ENCODE measurements around the gene ABR.
"Not testable (repeated sequence)": the region's sequence is repeated elsewhere in the genome, so short reads cannot be mapped to it uniquely, and the experiment has no call there.

The ABR gene

GRCh38 chr17:1001640-1002411 is 178.0 kb downstream of the ABR start:
- no peaks in the 10 kb centered on the region for H3K27me3 ChIP-seq (ENCODE audit: control insufficient read depth, insufficient read depth, low read length)
- H3K4me1 ChIP-seq (ENCODE audit: control insufficient read depth, insufficient read depth, low read length), result peaks cover 78% of the 10 kb centered on the region
- H3K4me2 ChIP-seq (ENCODE audit: low read length), result peak overlapping the region; percentile 51
- H3K4me3 ChIP-seq (ENCODE audit: low read length), result peak overlapping the region; percentile 7
- H3K9me3 ChIP-seq (replicated peaks; ENCODE audit: low read length), result no peaks in the 10 kb centered on the region
- H3K9ac ChIP-seq (ENCODE audit: low read depth, low read length), result peak overlapping the region; percentile 33
- H3K36me3 ChIP-seq (ENCODE audit: insufficient read depth, low read length), result peaks cover 53% of the 10 kb centered on the region

DNA sequence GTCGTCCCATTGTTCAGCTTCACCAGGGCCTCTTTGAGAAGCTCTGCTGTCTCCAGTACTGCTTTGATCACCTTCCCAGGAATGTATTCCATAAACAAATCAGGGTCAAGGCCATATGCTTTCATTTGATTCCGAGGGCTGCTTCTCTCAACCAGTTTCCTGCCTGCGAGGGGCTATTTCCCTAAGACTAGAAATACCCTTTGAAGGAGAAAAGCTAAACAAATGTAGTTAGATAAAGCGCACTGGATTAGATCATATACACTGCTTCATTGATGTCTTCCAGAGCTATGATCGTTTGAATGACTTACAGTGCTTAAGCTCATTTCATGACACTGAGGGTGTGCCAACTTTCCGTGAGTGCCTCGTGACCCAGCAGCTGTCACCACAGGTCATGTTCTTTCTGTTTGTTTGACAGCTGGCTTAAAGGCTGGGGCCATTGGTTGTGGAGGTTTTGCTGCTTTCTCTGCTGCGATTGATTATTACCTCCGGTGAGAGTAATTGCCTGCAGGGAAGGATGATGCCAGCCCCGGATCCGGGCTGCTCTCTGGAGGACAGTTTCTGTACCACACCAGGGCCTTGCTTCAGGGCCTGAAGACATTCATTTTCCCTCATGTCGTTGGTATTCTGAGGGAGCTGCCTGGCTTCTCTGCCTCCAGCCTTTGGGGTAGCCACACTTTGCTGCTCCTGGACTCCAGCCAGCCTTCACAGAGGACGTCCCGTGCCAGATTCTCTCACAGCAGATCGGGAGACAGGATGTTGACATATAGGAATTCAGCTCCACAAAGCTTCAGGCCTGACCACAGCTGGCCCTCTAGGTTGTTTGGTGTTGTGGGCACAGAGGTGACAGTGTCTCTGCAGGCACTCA is 179.0 kb downstream of the ABR start:
- Histone ChIP-seq H3K4me1 (ENCODE audit: control insufficient read depth, insufficient read depth, low read length) (peaks cover 71% of the 10 kb centered on the region), H3K36me3 (ENCODE audit: insufficient read depth, low read length) (peaks cover 47% of the 10 kb centered on the region), H3K9me3 (replicated peaks; ENCODE audit: low read length) (no peaks in the 10 kb centered on the region), H3K9ac (ENCODE audit: low read depth, low read length) (peak overlapping the region; percentile 7), H3K4me3 (ENCODE audit: low read length) (peak overlapping the region; percentile 0), H3K27me3 (ENCODE audit: control insufficient read depth, insufficient read depth, low read length) (no peaks in the 10 kb centered on the region), H3K4me2 (ENCODE audit: low read length) (peak overlapping the region; percentile 51)

- H3K9ac ChIP-seq (ENCODE audit: low read depth, low read length), result peak overlapping the region; percentile 98
- no peaks in the 10 kb centered on the region for H3K9me3 ChIP-seq (replicated peaks; ENCODE audit: low read length)
- H3K27me3 ChIP-seq (ENCODE audit: control insufficient read depth, insufficient read depth, low read length), result no peaks in the 10 kb centered on the region
- peak overlapping the region; percentile 100 for H3K4me3 ChIP-seq (ENCODE audit: low read length)
- H3K36me3 ChIP-seq (ENCODE audit: insufficient read depth, low read length), result peaks cover 27% of the 10 kb centered on the region
- H3K4me2 ChIP-seq (ENCODE audit: low read length), result peak overlapping the region; percentile 93
- H3K4me1 ChIP-seq (ENCODE audit: control insufficient read depth, insufficient read depth, low read length), result peaks cover 49% of the 10 kb centered on the region
These were observed 181.7 kb downstream of the ABR start for GRCh38 chr17:998111-998510.

GRCh38 chr17:996554-997344 is 183.0 kb downstream of the ABR start, which contains the start of gene TIMM22:
TSS of gene TIMM22 (plus strand) at chr17:997129. CDS start at chr17:997143, 14 bp downstream.
- Histone ChIP-seq H3K4me3 (ENCODE audit: low read length) (peak within 1 kb of the TSS; percentile 100), H3K4me1 (ENCODE audit: control insufficient read depth, insufficient read depth, low read length) (peaks cover 35% of the 10 kb centered on the region), H3K9me3 (replicated peaks; ENCODE audit: low read length) (no peaks in the 10 kb centered on the region), H3K9ac (ENCODE audit: low read depth, low read length) (peak within 1 kb of the TSS; percentile 98), H3K4me2 (ENCODE audit: low read length) (peak within 1 kb of the TSS; percentile 93), H3K27me3 (ENCODE audit: control insufficient read depth, insufficient read depth, low read length) (no peaks in the 10 kb centered on the region), H3K36me3 (ENCODE audit: insufficient read depth, low read length) (peaks cover 19% of the 10 kb centered on the region)

DNA sequence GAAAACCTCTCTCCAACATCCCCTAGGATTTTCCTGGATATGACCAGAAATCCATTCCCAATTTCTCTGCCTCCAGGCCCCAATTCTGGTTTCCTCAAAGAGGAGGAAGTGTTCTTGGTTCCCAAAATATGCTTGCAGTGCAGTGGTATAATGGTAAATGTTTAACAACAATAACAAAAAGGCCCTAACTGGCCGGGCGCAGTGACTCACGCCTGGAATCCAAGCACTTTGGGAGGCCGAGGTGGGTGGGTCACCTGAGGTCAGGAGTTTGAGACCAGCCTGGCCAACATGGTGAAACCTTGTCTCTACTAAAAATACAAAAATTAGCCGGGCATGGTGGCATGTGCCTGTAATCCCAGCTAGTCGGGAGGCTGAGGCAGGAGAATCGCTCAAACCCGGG is 184.5 kb downstream of the ABR start:
- H3K4me1 ChIP-seq (ENCODE audit: control insufficient read depth, insufficient read depth, low read length), result peaks cover 21% of the 10 kb centered on the region
- not testable (repeated sequence) for H3K36me3 ChIP-seq (ENCODE audit: insufficient read depth, low read length); H3K27me3 ChIP-seq (ENCODE audit: control insufficient read depth, insufficient read depth, low read length); H3K4me2 ChIP-seq (ENCODE audit: low read length); H3K9ac ChIP-seq (ENCODE audit: low read depth, low read length); H3K4me3 ChIP-seq (ENCODE audit: low read length); H3K9me3 ChIP-seq (replicated peaks; ENCODE audit: low read length)

DNA sequence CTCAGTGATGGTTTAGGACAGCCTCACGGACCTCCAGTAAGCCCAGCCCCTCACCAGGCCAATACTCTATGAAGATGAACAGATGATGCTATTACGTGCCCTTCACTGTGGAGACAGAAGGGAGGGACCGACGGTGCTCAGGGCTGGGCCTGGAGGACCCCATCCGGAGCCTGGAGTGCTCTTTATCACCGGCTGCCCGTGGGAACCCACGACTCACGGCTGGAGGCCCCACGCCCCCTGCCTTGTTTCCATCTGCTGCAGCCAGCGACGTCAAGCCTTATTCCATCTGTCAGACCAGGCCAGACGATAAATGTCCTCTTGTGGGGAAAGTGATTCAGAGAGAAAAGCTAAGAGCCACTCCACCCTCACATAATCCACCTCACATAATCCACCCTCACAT is 186.8 kb downstream of the ABR start:
- Histone ChIP-seq H3K4me3 (ENCODE audit: low read length) (no peak overlapping the region), H3K4me2 (ENCODE audit: low read length) (no peak overlapping the region), H3K27me3 (ENCODE audit: control insufficient read depth, insufficient read depth, low read length) (no peaks in the 10 kb centered on the region), H3K9ac (ENCODE audit: low read depth, low read length) (no peak overlapping the region), H3K9me3 (replicated peaks; ENCODE audit: low read length) (no peaks in the 10 kb centered on the region), H3K36me3 (ENCODE audit: insufficient read depth, low read length) (no peaks in the 10 kb centered on the region), H3K4me1 (ENCODE audit: control insufficient read depth, insufficient read depth, low read length) (peaks cover 3% of the 10 kb centered on the region)

DNA sequence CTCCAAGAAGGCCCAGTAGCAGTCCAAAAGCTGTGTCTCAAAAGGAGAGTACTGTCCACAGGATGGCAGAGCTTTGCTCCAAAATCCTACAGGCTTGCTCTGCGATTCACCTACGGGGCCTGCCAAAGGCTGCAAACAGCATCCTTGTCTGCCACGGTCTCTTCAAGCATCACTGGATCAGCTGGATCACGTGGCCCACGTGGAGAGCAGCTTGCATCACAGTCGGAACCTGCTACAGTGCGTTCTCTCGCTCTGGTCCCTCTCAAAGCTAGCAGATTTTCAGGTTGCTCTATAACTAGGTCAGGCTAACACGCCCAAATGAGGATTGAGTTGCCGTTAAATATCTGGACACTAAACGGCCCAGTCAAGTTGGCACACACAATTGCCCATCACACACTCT is 191.2 kb downstream of the ABR start:
- H3K9ac ChIP-seq (ENCODE audit: low read depth, low read length), result no peak overlapping the region

GRCh38 chr17:987931-988330 is 191.8 kb downstream of the ABR start:
- Histone ChIP-seq H3K9ac (ENCODE audit: low read depth, low read length) (no peak overlapping the region), H3K4me1 (ENCODE audit: control insufficient read depth, insufficient read depth, low read length) (no peaks in the 10 kb centered on the region), H3K27me3 (ENCODE audit: control insufficient read depth, insufficient read depth, low read length) (no peaks in the 10 kb centered on the region), H3K36me3 (ENCODE audit: insufficient read depth, low read length) (no peaks in the 10 kb centered on the region), H3K4me3 (ENCODE audit: low read length) (no peak overlapping the region), H3K4me2 (ENCODE audit: low read length) (no peak overlapping the region), H3K9me3 (replicated peaks; ENCODE audit: low read length) (no peaks in the 10 kb centered on the region)

More for the DNA sequence above, 191.2 kb downstream of the ABR start:
- Histone ChIP-seq H3K4me1 (ENCODE audit: control insufficient read depth, insufficient read depth, low read length) (no peaks in the 10 kb centered on the region), H3K27me3 (ENCODE audit: control insufficient read depth, insufficient read depth, low read length) (no peaks in the 10 kb centered on the region), H3K4me3 (ENCODE audit: low read length) (no peak overlapping the region), H3K4me2 (ENCODE audit: low read length) (no peak overlapping the region), H3K36me3 (ENCODE audit: insufficient read depth, low read length) (no peaks in the 10 kb centered on the region), H3K9me3 (replicated peaks; ENCODE audit: low read length) (no peaks in the 10 kb centered on the region)

DNA sequence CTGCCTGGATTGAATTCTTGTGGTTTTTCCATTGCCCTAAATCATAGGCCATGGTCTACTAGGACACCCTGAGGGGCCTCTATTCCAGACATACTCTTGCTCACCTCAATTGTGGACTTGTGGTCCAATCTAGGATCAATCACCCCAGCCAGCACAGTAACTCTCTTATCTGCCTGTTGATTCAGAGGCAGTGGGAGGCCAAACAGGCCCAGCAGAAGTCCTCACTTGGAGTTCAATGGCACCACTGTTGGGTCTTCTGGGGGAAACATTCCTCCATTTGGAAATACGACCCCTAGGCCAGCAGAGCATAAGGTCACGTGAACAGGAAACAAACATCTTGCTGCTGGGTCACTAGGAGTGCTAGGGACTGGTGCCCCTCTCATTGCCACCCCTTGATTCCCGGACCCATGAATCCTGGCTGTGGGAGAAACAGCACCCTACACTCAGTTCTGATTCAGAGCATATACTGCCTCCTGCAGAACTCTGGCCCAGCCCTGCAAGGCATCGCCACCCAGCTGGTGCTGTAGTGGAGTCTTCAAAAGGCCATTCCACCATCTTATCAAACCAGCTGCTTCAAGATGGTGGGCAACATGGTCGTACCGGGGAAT is 193.4 kb downstream of the ABR start:
- Histone ChIP-seq H3K4me1 (ENCODE audit: control insufficient read depth, insufficient read depth, low read length) (no peaks in the 10 kb centered on the region), H3K36me3 (ENCODE audit: insufficient read depth, low read length) (no peaks in the 10 kb centered on the region), H3K4me2 (ENCODE audit: low read length) (no peak overlapping the region), H3K9me3 (replicated peaks; ENCODE audit: low read length) (no peaks in the 10 kb centered on the region), H3K9ac (ENCODE audit: low read depth, low read length) (no peak overlapping the region), H3K4me3 (ENCODE audit: low read length) (no peak overlapping the region), H3K27me3 (ENCODE audit: control insufficient read depth, insufficient read depth, low read length) (no peaks in the 10 kb centered on the region)

DNA sequence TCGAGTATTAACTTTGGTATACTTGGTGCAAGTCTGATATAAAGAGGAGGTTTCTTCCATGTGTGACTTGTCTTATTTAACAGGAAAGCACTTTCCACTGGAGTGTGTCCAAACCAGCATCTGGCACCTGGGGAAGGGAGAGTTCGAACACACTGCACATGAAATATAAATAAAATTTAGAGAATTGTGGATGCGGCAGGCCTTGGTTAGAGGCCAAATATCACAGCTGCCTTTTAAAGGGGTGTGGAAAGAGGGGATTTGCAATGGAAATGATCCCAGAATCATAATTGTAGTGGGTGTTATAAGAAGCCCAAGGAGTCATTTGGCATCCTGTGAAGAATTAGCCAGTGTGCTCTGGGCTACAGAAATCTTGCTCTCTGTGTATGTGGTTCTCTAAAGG is 195.9 kb downstream of the ABR start:
- no peaks in the 10 kb centered on the region for H3K9me3 ChIP-seq (replicated peaks; ENCODE audit: low read length)

GRCh38 chr17:981292-981658 is 198.5 kb downstream of the ABR start:
- H3K4me3 ChIP-seq (ENCODE audit: low read length), result no peak overlapping the region
- H3K36me3 ChIP-seq (ENCODE audit: insufficient read depth, low read length), result no peaks in the 10 kb centered on the region
- peaks cover 10% of the 10 kb centered on the region for H3K27me3 ChIP-seq (ENCODE audit: control insufficient read depth, insufficient read depth, low read length)
- H3K9me3 ChIP-seq (replicated peaks; ENCODE audit: low read length), result no peaks in the 10 kb centered on the region
- no peak overlapping the region for H3K9ac ChIP-seq (ENCODE audit: low read depth, low read length)
- peak overlapping the region; percentile 29 for H3K4me2 ChIP-seq (ENCODE audit: low read length)
- peaks cover 7% of the 10 kb centered on the region for H3K4me1 ChIP-seq (ENCODE audit: control insufficient read depth, insufficient read depth, low read length)

More for the DNA sequence above, 195.9 kb downstream of the ABR start:
- peaks cover 3% of the 10 kb centered on the region for H3K4me1 ChIP-seq (ENCODE audit: control insufficient read depth, insufficient read depth, low read length)
- no peaks in the 10 kb centered on the region for H3K36me3 ChIP-seq (ENCODE audit: insufficient read depth, low read length)
- H3K27me3 ChIP-seq (ENCODE audit: control insufficient read depth, insufficient read depth, low read length), result no peaks in the 10 kb centered on the region
- H3K9ac ChIP-seq (ENCODE audit: low read depth, low read length), result no peak overlapping the region
- no peak overlapping the region for H3K4me3 ChIP-seq (ENCODE audit: low read length)
- H3K4me2 ChIP-seq (ENCODE audit: low read length), result no peak overlapping the region

All from skeletal muscle satellite cell (primary cell).